Sciatic nerve (tissue), 2 donors: ENCODE data around the gene PCSK6. TPM values are rescaled to one million over a fixed set of nuclear protein-coding genes. Genes with fewer than 3 reads are reported as not detected.

Experiments used
- ATAC-seq: fragments of 200-7000 bp; cut with Tn5 transposase; one replicate; pipeline ENCODE4 v1.9.1; 2020; ENCODE audit warnings: mild to moderate bottlenecking, moderate library complexity
- DNase-seq: peaks from one replicate; pipeline ENCODE4 v3.0.0-alpha.2; 2020; ENCODE audit warnings: low spot score
- intact Hi-C: fragments of 100-400 bp; cut with DNase I; formaldehyde crosslinking; loops from one replicate; pipeline ENCODE4 v1.14.2; 2022
- total RNA-seq: library from RNA; stranded (reverse); fragmentation: NEBNext Ultra II Directional; extraction: Animal tissue kit (Norgen Biotek cat#: 25700); gene quantifications from one replicate; pipeline ENCODE4 v1.2.1, GENCODE V29; 2021
- donor health status: DM: no; HTN: no; CAD: no.
- donor health status: DM: no; HTN: no; CAD: no.

The PCSK6 gene
- total RNA-seq, 1 donor from 2014 or later, result 13.9 TPM

GRCh38 chr15:101525087-101525669, 35.7 kb upstream of the PCSK6 start:
- ATAC-seq, result no peak
- intact Hi-C loops, result no loop called here

GRCh38 chr15:101523560-101523940, 34.0 kb upstream of the PCSK6 start:
- DNase-seq (no peak), ATAC-seq (no peak)
- intact Hi-C loops, result no loop called here

More at GRCh38 chr15:101525087-101525669, 35.7 kb upstream of the PCSK6 start:
- DNase-seq, result no peak

GRCh38 chr15:101522621-101523559, 33.4 kb upstream of the PCSK6 start:
- ATAC-seq (no peak), DNase-seq (no peak)
- intact Hi-C loops, result no loop called here

- no peak for DNase-seq
- intact Hi-C loops, result no loop called here
- no peak for ATAC-seq
Observed at GRCh38 chr15:101522091-101522490, 32.6 kb upstream of the PCSK6 start.

- ATAC-seq (no peak), DNase-seq (no peak)
- intact Hi-C loops, result no loop called here
Observed at GRCh38 chr15:101521591-101521990, 32.1 kb upstream of the PCSK6 start.

GRCh38 chr15:101521069-101521468, 31.6 kb upstream of the PCSK6 start:
- intact Hi-C loops, result no loop called here
- no peak for ATAC-seq
- no peak for DNase-seq

GRCh38 chr15:101520395-101520794, 30.9 kb upstream of the PCSK6 start:
- intact Hi-C loops, result no loop called here
- DNase-seq (no peak), ATAC-seq (no peak)

- ATAC-seq (no peak), DNase-seq (no peak)
- intact Hi-C loops, result no loop called here
Observed at GRCh38 chr15:101517504-101517903, 28.0 kb upstream of the PCSK6 start.

- no peak for DNase-seq
- intact Hi-C loops, result no loop called here
- no peak for ATAC-seq
Observed at GRCh38 chr15:101514318-101514717, 24.8 kb upstream of the PCSK6 start.

- ATAC-seq (no peak), DNase-seq (no peak)
- intact Hi-C loops, result no loop called here
Observed at GRCh38 chr15:101511717-101512116, 22.2 kb upstream of the PCSK6 start.

- intact Hi-C loops, result no loop called here
- DNase-seq (no peak), ATAC-seq (peak; percentile 72)
Observed at GRCh38 chr15:101510212-101511197, 21.0 kb upstream of the PCSK6 start.

- intact Hi-C loops, result no loop called here
- DNase-seq (no peak), ATAC-seq (no peak)
Observed at GRCh38 chr15:101509279-101509678, 19.8 kb upstream of the PCSK6 start.

GRCh38 chr15:101506491-101506890, 17.0 kb upstream of the PCSK6 start:
- ATAC-seq (no peak), DNase-seq (no peak)
- intact Hi-C loops, result no loop called here

GRCh38 chr15:101505610-101506337, 16.3 kb upstream of the PCSK6 start:
- ATAC-seq, result no peak

GRCh38 chr15:101504866-101505609, 15.5 kb upstream of the PCSK6 start:
- peak; percentile 44 for DNase-seq
- intact Hi-C loops, result no loop called here
- no peak for ATAC-seq

More at GRCh38 chr15:101505610-101506337, 16.3 kb upstream of the PCSK6 start:
- DNase-seq, result no peak
- intact Hi-C loops, result no loop called here

- DNase-seq, result no peak
- intact Hi-C loops, result no loop called here
- no peak for ATAC-seq
Observed at GRCh38 chr15:101504373-101504772, 14.9 kb upstream of the PCSK6 start.

- ATAC-seq, result no peak
- intact Hi-C loops, result no loop called here
- no peak for DNase-seq
Observed at GRCh38 chr15:101503296-101503599, 13.7 kb upstream of the PCSK6 start.

- DNase-seq (no peak), ATAC-seq (no peak)
- intact Hi-C loops, result no loop called here
Observed at GRCh38 chr15:101502572-101503295, 13.2 kb upstream of the PCSK6 start.
